ENCODE measurements around the gene MFSD1.

The MFSD1 gene

GRCh38 chr3:158820521-158820920 is 18.7 kb downstream of the MFSD1 start:
- no peak for DNase-seq

- DNase-seq = no peak
Measured at GRCh38 chr3:158821847-158822246, 20.0 kb downstream of the MFSD1 start.

- DNase-seq = no peak
Measured at GRCh38 chr3:158823426-158823825, 21.6 kb downstream of the MFSD1 start.

- DNase-seq = no peak
Measured at GRCh38 chr3:158827773-158828172, 25.9 kb downstream of the MFSD1 start.

GRCh38 chr3:158830391-158830790 is 28.5 kb downstream of the MFSD1 start:
- DNase-seq = no peak

- no peak for DNase-seq
Measured at GRCh38 chr3:158831861-158832260, 30.0 kb downstream of the MFSD1 start.

- no peak for DNase-seq
Measured at GRCh38 chr3:158835631-158836030, 33.8 kb downstream of the MFSD1 start.

GRCh38 chr3:158836312-158836711 is 34.5 kb downstream of the MFSD1 start:
- no peak for DNase-seq

GRCh38 chr3:158837240-158837639 is 35.4 kb downstream of the MFSD1 start:
- no peak for DNase-seq

GRCh38 chr3:158839966-158840365 is 38.1 kb downstream of the MFSD1 start:
- DNase-seq = no peak

GRCh38 chr3:158841387-158841786 is 39.5 kb downstream of the MFSD1 start:
- DNase-seq = no peak

GRCh38 chr3:158842976-158843375 is 41.1 kb downstream of the MFSD1 start:
- DNase-seq = no peak

- DNase-seq = peak; percentile 4
Measured at GRCh38 chr3:158845765-158846350, 44.0 kb downstream of the MFSD1 start.

GRCh38 chr3:158846803-158847451 is 45.1 kb downstream of the MFSD1 start:
- no peak for DNase-seq

- no peak for DNase-seq
Measured at GRCh38 chr3:158847452-158847821, 45.6 kb downstream of the MFSD1 start.

GRCh38 chr3:158847885-158848284 is 46.0 kb downstream of the MFSD1 start:
- DNase-seq = no peak

- no peak for DNase-seq
Measured at GRCh38 chr3:158849757-158850156, 47.9 kb downstream of the MFSD1 start.

GRCh38 chr3:158859362-158859761 is 57.5 kb downstream of the MFSD1 start:
- no peak for DNase-seq

GRCh38 chr3:158863247-158863646 is 61.4 kb downstream of the MFSD1 start:
- no peak for DNase-seq

GRCh38 chr3:158864492-158864891 is 62.6 kb downstream of the MFSD1 start:
- no peak for DNase-seq

- DNase-seq = no peak
Measured at GRCh38 chr3:158875700-158876099, 73.8 kb downstream of the MFSD1 start.
